Neural progenitor cell (in vitro differentiated cells): ENCODE results near the gene FAM53B.
"Not testable (repeated sequence)": the region's sequence is repeated elsewhere in the genome, so short reads cannot be mapped to it uniquely, and the experiment has no call there.

ENCODE experiments used
- EZH2 ChIP-seq: fragments of 200-600 bp; sonication (generic); IDR thresholded peaks from 2 replicates; pipeline ENCODE4 v1.6.1; 2017; ENCODE audit warnings: antibody characterized with exemption, mild to moderate bottlenecking, moderate library complexity
- TF ChIP-seq, protein P1 (sequence below): fragments of 200-600 bp; sonication (generic); IDR thresholded peaks from 2 replicates; pipeline ENCODE4 v1.5.1; 2017; ENCODE audit warnings: antibody characterized with exemption, mild to moderate bottlenecking

DNA sequence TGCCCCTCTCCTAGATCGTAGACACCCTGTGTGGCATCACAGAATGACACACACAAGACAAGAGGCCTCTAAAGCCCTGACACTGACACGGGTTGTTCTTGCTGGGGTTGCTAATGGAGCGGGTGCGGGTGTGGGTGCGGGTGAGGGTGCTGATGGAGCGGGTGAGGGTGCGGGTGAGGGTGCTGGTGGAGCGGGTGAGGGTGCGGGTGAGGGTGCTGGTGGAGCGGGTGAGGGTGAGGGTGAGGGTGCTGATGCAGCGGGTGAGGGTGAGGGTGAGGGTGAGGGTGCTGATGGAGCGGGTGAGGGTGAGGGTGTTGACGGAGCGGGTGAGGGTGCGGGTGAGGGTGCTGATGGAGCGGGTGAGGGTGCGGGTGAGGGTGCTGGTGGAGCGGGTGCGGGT lies 134.0 kb downstream of the FAM53B start:
- TF ChIP-seq, protein P1, sequence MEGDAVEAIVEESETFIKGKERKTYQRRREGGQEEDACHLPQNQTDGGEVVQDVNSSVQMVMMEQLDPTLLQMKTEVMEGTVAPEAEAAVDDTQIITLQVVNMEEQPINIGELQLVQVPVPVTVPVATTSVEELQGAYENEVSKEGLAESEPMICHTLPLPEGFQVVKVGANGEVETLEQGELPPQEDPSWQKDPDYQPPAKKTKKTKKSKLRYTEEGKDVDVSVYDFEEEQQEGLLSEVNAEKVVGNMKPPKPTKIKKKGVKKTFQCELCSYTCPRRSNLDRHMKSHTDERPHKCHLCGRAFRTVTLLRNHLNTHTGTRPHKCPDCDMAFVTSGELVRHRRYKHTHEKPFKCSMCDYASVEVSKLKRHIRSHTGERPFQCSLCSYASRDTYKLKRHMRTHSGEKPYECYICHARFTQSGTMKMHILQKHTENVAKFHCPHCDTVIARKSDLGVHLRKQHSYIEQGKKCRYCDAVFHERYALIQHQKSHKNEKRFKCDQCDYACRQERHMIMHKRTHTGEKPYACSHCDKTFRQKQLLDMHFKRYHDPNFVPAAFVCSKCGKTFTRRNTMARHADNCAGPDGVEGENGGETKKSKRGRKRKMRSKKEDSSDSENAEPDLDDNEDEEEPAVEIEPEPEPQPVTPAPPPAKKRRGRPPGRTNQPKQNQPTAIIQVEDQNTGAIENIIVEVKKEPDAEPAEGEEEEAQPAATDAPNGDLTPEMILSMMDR = not testable (repeated sequence)
- TF ChIP-seq EZH2 = not testable (repeated sequence)
